Activated naive CD8-positive, alpha-beta T cell (primary cell): ENCODE measurements around the gene CEACAM16.
"Not testable (repeated sequence)": the region's sequence is repeated elsewhere in the genome, so short reads cannot be mapped to it uniquely, and the experiment has no call there.

ENCODE experiments used
- H3K27ac Mint-ChIP-seq: one replicate; pipeline ENCODE4 v1.8.0; 2021; ENCODE audit warnings: mixed read lengths
- H3K27me3 Mint-ChIP-seq: one replicate; pipeline ENCODE4 v1.8.0; 2021; ENCODE audit warnings: mixed read lengths
- H3K36me3 Mint-ChIP-seq: one replicate; pipeline ENCODE4 v1.8.0; 2021; ENCODE audit warnings: mixed read lengths
- H3K4me1 Mint-ChIP-seq: one replicate; pipeline ENCODE4 v1.8.0; 2021; ENCODE audit warnings: low read depth, mixed read lengths
- H3K4me3 Mint-ChIP-seq: one replicate; pipeline ENCODE4 v1.8.0; 2021; ENCODE audit warnings: mild to moderate bottlenecking, mixed read lengths
- H3K9me3 Mint-ChIP-seq: one replicate; pipeline ENCODE4 v1.8.0; 2021; ENCODE audit warnings: low read depth, mixed read lengths

The CEACAM16 gene

DNA sequence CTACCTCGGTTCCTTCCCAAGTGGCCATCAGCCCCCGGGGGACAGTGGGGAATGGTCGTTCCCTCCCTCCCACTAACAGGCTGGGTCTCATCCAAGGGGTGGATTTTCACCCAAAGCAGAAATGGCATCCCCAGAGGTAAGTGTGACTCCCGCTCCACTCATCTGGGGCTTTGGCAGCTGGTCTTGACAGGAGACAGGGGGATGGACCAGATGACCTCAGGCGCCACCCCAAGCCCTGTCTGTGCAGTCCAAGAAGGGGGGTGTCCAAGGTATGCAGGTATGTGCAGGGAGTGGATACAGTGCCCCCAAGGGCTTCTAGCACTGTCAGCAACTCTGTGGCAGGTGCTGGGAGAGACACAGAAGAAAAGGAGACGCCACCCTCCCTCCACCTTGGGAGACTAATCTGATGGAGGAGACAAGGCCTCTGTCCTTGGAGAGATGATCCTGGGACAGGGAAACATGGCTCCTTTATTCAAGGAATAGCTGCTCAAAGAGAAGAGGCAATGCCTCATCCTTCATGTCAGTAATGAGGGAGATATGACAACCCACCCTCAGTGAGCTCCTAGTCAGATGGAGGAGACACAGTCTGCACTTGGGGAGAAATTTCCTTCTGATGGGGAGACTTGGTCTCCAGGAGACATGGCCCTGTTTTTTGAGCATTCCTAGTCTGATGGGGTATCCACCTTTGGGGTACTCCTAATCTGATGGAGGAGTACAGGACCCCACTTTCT lies 7.7 kb downstream of the CEACAM16 start:
- H3K27ac Mint-ChIP-seq: no peak overlapping the region
- peaks cover 4% of the 10 kb centered on the region for H3K4me1 Mint-ChIP-seq
- H3K9me3 Mint-ChIP-seq: no peaks in the 10 kb centered on the region
- H3K27me3 Mint-ChIP-seq: no peaks in the 10 kb centered on the region
- H3K36me3 Mint-ChIP-seq: no peaks in the 10 kb centered on the region
- H3K4me3 Mint-ChIP-seq: no peak overlapping the region

DNA sequence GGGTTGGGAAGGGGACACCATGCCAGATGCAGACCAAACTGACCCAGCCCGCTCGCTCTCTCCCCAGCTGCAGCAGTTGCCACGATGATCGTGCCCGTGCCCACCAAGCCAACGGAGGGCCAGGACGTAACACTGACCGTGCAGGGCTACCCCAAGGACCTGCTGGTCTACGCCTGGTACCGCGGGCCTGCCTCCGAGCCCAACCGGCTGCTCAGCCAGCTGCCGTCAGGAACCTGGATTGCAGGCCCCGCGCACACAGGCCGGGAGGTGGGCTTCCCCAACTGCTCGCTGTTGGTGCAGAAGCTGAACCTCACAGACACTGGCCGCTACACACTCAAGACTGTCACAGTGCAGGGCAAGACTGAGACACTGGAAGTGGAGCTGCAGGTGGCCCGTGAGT lies 8.8 kb downstream of the CEACAM16 start:
- peaks cover 4% of the 10 kb centered on the region for H3K4me1 Mint-ChIP-seq
- H3K4me3 Mint-ChIP-seq: no peak overlapping the region
- H3K36me3 Mint-ChIP-seq: no peaks in the 10 kb centered on the region
- H3K27ac Mint-ChIP-seq: no peak overlapping the region
- H3K9me3 Mint-ChIP-seq: no peaks in the 10 kb centered on the region
- H3K27me3 Mint-ChIP-seq: no peaks in the 10 kb centered on the region

DNA sequence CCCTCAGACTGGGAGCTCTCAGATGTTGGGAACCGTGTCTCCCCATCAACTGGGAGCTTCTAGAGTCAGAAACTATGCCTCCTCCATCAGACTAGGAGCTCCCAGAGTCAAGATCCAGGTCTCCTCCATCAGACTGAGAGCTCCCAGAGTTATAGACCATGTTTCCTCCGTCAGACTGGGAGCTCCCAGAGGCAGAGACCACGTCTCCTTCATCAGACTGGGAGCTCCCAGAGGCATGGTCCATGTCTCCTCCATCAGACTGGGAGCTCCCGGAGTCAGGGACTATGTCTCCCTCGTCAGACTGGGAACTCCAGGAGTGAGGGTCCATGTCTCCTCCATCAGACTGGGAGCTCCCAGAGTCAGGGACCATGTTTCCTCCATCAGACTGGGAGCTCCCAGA lies 10.0 kb downstream of the CEACAM16 start:
- Mint-ChIP-seq H3K9me3 (no peaks in the 10 kb centered on the region), H3K27ac (no peak overlapping the region), H3K36me3 (no peaks in the 10 kb centered on the region), H3K4me1 (peaks cover 4% of the 10 kb centered on the region), H3K4me3 (no peak overlapping the region), H3K27me3 (no peaks in the 10 kb centered on the region)

DNA sequence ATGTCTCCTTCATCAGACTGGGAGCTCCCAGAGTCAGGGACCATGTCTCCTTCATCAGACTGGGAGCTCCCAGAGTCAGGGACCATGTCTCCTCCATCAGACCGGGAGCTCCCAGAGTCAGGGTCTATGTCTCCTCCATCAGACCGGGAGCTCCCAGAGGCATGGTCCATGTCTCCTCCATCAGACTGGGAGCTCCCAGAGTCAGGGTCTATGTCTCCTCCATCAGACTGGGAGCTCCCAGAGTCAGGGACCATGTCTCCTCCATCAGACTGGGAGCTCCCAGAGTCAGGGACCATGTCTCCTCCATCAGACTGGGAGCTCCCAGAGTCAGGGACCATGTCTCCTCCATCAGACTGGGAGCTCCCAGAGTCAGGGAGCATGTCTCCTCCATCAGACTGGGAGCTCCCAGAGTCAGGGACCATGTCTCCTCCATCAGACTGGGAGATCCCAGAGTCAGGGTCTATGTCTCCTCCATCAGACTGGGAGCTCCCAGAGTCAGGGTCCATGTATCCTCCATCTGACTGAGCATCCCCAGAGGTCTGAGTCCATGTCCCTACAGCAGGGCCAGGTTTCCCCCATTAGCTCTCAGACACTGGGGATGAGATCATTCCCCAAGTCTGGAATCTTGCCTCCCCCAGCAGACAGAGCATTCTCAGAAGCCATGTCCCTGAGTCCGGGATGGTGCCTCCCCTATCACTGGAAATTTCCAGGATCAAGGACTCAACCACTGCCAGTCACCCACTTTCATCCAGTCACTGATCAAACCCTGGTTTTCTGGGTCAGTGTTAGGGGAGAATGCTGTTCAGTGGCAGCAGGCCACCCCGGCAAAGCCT lies 10.7 kb downstream of the CEACAM16 start:
- not testable (repeated sequence) for H3K9me3 Mint-ChIP-seq, H3K27me3 Mint-ChIP-seq, H3K4me3 Mint-ChIP-seq, H3K27ac Mint-ChIP-seq, H3K36me3 Mint-ChIP-seq, H3K4me1 Mint-ChIP-seq

DNA sequence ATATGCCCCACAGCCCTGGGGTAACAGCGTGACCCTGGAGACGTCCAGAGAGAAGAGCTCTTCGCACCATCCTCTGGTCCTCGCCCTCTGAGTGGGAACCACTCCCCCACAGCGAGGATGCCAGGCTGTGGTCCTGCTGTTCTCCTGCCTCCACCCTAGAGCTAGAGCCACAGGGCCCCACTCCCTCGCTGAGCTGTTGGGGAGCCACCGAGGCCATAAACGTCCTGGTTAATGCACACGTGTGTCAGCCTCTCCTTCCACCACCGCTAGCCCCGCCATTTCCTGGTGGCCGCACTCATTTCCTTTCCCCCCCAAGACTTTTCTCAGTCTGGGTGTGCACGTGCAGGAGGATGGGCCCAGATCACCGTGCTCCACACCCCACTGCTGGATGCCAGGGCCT lies 11.5 kb downstream of the CEACAM16 start:
- no peak overlapping the region for H3K4me3 Mint-ChIP-seq
- H3K9me3 Mint-ChIP-seq: peaks cover 6% of the 10 kb centered on the region
- no peak overlapping the region for H3K27ac Mint-ChIP-seq
- H3K36me3 Mint-ChIP-seq: peaks cover 3% of the 10 kb centered on the region
- peaks cover 4% of the 10 kb centered on the region for H3K4me1 Mint-ChIP-seq
- H3K27me3 Mint-ChIP-seq: no peaks in the 10 kb centered on the region

DNA sequence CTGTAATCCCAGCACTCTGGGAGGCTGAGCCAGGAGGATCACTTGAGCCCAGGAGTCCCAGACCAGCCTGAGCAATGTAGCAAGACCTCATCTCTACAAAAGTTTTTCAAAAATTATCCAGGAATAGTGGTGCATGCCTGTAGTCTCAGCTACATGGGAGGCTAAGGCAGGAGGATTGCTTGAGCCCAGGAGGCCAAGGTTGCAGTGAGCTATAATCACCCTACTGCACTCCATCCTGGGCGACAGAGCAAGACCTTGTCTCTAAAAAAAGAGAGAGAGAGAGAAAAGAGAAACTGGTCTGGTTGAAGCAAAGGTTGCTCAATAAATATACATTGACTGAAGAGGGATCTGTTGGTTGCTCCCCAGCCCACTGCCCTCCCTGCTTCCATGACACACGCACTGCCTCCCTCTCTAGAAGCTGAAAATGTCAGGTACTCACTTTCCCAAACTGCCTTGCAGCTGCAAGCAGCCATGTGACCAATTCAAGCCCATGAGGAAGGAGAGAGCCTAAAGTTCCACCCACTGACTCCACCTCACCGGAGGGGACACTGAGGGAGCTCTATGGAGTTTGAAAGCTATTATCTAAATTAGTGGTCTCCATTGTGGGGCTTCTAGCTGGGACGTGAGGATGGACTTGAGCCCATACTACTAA lies 14.0 kb downstream of the CEACAM16 start:
- Mint-ChIP-seq H3K27ac (no peak overlapping the region), H3K4me3 (no peak overlapping the region), H3K27me3 (no peaks in the 10 kb centered on the region), H3K4me1 (peaks cover 4% of the 10 kb centered on the region), H3K36me3 (peaks cover 3% of the 10 kb centered on the region), H3K9me3 (peaks cover 9% of the 10 kb centered on the region)

DNA sequence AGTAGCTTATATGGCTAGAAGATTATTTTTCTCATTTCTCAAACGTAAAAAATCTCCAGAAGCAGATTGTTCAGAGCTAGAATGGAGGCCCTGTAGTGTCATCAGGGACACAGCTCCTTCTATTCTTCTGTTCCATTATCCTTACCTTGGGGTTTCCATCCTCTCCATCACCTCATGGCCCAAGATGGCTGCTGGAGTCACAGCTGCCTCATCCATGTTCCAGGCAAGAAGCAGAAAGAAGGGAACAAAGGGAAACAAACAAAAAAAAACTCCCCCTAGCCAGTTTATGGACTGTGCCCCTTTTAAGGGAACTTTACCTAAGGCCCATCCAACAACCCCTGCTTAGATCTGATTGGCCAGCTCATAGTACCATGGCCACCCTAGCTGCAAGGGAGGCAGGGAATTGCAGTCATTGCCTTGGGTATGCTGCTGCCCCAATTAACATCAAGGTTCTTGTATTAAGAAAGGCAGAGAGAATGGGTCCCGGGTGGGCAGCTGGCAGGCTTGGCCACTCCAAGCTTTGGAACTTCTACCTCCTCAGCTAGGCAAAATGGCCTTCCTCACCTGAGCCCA lies 15.7 kb downstream of the CEACAM16 start:
- no peaks in the 10 kb centered on the region for H3K27me3 Mint-ChIP-seq
- no peak overlapping the region for H3K4me3 Mint-ChIP-seq
- H3K9me3 Mint-ChIP-seq: peaks cover 9% of the 10 kb centered on the region
- H3K4me1 Mint-ChIP-seq: peaks cover 4% of the 10 kb centered on the region
- H3K36me3 Mint-ChIP-seq: peaks cover 3% of the 10 kb centered on the region
- H3K27ac Mint-ChIP-seq: no peak overlapping the region

DNA sequence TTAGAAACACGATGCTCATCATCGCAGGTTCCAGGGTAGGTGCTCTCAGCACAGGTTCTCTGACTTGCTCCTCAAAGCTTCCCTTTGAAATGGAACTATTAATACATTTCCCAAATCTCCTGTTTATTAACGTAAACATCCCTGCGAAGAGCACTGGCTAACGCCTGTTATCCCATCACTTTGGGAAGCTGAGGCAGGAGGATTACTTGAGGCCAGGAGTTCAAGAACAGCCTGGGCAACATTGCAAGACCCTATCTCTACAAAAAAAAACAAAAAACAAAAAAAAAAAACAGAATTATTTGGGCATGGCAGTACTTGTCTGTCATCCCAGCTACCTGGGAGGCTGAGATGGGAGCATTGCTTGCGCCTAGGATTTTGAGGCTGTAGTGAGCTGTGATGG lies 18.7 kb downstream of the CEACAM16 start:
- Mint-ChIP-seq H3K4me1 (peaks cover 8% of the 10 kb centered on the region), H3K36me3 (peaks cover 3% of the 10 kb centered on the region), H3K27me3 (no peaks in the 10 kb centered on the region), H3K4me3 (no peak overlapping the region), H3K27ac (no peak overlapping the region), H3K9me3 (peaks cover 9% of the 10 kb centered on the region)

DNA sequence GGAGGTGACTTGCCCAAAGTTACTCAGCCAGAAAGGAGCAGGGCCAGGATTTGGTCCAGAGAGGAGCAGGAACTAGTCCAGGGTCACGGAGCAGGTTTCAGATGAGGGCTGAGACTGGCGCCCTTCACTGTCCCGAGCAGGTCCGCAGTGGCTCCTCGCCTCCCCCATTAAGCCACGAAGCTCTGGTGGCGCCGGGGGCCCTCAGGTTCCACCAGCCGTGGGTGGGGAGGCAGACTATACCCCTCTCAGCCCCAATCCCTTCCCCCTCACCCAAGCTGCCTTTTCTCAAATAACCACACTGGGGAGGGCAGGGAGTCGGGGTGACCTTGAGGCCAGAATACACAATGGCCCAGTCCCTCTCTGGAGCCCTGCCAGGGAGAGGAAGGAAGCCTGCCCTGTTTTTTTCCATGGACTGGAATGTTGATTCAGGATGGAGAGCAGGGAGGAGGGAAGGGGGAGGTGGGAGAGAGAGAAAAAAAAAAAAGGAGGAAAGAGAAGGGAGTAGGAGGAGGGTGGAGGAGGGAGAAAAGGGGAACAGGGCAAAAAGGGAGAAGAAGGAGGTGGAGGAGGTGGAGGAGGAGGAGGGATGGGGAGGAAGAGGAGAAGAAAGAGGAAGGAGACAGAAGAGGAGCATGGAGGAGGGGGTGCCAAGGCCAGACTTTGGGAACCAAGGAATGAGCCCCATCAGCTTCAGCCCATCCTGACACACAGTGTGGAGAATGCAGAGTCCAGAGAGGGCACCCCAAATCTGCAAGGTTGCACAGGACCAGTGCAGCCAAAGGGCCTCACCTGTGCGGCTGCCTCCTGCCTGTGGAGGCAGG lies 19.7 kb downstream of the CEACAM16 start:
- H3K36me3 Mint-ChIP-seq: peaks cover 3% of the 10 kb centered on the region
- no peaks in the 10 kb centered on the region for H3K27me3 Mint-ChIP-seq
- H3K4me1 Mint-ChIP-seq: peaks cover 15% of the 10 kb centered on the region
- H3K4me3 Mint-ChIP-seq: no peak overlapping the region
- H3K9me3 Mint-ChIP-seq: peaks cover 9% of the 10 kb centered on the region
- H3K27ac Mint-ChIP-seq: no peak overlapping the region

- Mint-ChIP-seq H3K27me3 (no peaks in the 10 kb centered on the region), H3K4me1 (peaks cover 21% of the 10 kb centered on the region), H3K27ac (no peak overlapping the region), H3K9me3 (peaks cover 9% of the 10 kb centered on the region), H3K36me3 (peaks cover 3% of the 10 kb centered on the region), H3K4me3 (no peak overlapping the region)
Measured at GRCh38 chr19:44719262-44719701, 20.3 kb downstream of the CEACAM16 start.

- peaks cover 22% of the 10 kb centered on the region for H3K4me1 Mint-ChIP-seq
- not testable (repeated sequence) for H3K4me3 Mint-ChIP-seq, H3K36me3 Mint-ChIP-seq, H3K27me3 Mint-ChIP-seq, H3K9me3 Mint-ChIP-seq, H3K27ac Mint-ChIP-seq
Measured at GRCh38 chr19:44720396-44720795, 21.4 kb downstream of the CEACAM16 start.

DNA sequence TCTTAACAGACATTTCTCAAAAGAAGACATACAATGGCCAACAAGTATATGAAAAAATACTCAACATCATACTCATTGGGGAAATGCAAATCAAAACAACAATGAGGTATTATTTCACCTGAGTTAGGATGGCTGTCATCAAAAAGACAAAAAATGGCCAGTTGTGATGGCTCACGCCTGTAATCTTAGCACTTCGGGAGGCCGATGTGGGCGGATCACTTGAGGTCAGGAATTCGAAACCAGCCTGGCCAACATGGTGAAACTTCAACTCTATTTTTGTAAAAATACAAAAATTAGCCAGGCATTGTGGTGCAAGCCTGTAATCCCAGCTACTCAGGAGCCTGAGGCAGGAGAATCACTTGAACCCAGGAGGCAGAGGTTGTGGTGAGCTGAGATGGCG lies 22.0 kb downstream of the CEACAM16 start:
- no peaks in the 10 kb centered on the region for H3K27me3 Mint-ChIP-seq
- H3K27ac Mint-ChIP-seq: no peak overlapping the region
- H3K9me3 Mint-ChIP-seq: no peaks in the 10 kb centered on the region
- no peak overlapping the region for H3K4me3 Mint-ChIP-seq
- H3K36me3 Mint-ChIP-seq: no peaks in the 10 kb centered on the region
- H3K4me1 Mint-ChIP-seq: peaks cover 22% of the 10 kb centered on the region

DNA sequence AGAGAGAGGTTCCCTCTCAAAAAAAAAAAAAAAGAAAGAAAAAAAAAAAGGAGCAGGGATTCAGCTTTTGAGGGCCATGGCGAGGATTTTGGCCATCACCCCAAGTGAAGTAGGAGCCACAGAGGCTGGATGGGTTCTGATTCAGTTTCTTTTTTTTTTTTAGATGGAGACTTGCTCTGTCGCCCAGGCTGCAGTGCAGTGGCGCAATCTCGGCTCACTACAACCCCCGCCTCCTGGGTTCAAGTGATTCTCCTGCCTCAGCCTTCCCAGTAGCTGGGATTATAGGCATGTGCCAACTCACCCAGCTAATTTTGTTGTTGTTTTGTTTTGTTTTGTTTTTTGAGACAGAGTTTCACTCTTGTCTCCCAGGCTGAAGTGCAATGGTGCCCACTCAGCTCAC lies 22.4 kb downstream of the CEACAM16 start:
- H3K9me3 Mint-ChIP-seq, H3K4me3 Mint-ChIP-seq, H3K36me3 Mint-ChIP-seq, H3K27me3 Mint-ChIP-seq, H3K27ac Mint-ChIP-seq: not testable (repeated sequence)
- H3K4me1 Mint-ChIP-seq: peaks cover 22% of the 10 kb centered on the region
